Heart left ventricle (tissue), 13 donors: Measurements from ENCODE around the gene ZC3H10.

ENCODE experiments used
- POLR2A ChIP-seq, 2 donors: fragments of 450-650 bp; IDR thresholded peaks; one replicate each; pipeline ENCODE4 v1.6.1; 2017; ENCODE audit warnings: antibody characterized with exemption in 2 of 2, mild to moderate bottlenecking in 2 of 2, moderate library complexity in 2 of 2
- TF ChIP-seq, protein P1 (sequence below), 12 donors: fragments of 200-600 bp; sonication (generic) in 4 of 12; IDR thresholded peaks; one replicate each; pipeline versions ENCODE4 v1.5.0 to v1.8.0; 2018 to 2022; ENCODE audit warnings: antibody characterized with exemption in 12 of 12, mild to moderate bottlenecking in 5 of 12
- donor health status: ischemic (EF 13 %, LVEDD 7.1; RV severe dilation, severe dysfunction).
- donor health status: DM: no; HTN: yes; CAD: no.
- donor health status: DM: no; HTN: no; CAD: no.
- donor health status: ischemic (EF 25% LVEDD 6.9; RV normal size, moderate dysfunction).
- donor health status: ischemic (EF 25% LVEDD 5.7; RV mildly dilated, moderate dysfunction).
- donor health status: ischemic (EF 35%, LVEDD 5.7; RV mildly dilated, moderate dysfunction).
- donor health status: nonischemic (EF 11% LVEDD 7.7; RV severe dilation, severe dysfunction).
- donor health status: DM: yes; HTN: yes; CAD: no.
- donor health status: PGD.
- donor health status: ischemic (EF 29% LVEDD 5.4; RV normal size, mild dysfunction).
- donor health status: nonischemic (EF 23%, LVEDD 6.1; RV moderate dilation, normal function).

- no peak for TF ChIP-seq POLR2A (IDR thresholded peaks at IDR 0.05)
- TF ChIP-seq, protein P1, sequence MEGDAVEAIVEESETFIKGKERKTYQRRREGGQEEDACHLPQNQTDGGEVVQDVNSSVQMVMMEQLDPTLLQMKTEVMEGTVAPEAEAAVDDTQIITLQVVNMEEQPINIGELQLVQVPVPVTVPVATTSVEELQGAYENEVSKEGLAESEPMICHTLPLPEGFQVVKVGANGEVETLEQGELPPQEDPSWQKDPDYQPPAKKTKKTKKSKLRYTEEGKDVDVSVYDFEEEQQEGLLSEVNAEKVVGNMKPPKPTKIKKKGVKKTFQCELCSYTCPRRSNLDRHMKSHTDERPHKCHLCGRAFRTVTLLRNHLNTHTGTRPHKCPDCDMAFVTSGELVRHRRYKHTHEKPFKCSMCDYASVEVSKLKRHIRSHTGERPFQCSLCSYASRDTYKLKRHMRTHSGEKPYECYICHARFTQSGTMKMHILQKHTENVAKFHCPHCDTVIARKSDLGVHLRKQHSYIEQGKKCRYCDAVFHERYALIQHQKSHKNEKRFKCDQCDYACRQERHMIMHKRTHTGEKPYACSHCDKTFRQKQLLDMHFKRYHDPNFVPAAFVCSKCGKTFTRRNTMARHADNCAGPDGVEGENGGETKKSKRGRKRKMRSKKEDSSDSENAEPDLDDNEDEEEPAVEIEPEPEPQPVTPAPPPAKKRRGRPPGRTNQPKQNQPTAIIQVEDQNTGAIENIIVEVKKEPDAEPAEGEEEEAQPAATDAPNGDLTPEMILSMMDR (IDR thresholded peaks at IDR 0.05) = no peak
Measured at GRCh38 chr12:56163533-56164344, 45.7 kb downstream of the ZC3H10 start.
